Thoracic aorta (tissue), 2 donors: ENCODE measurements around the gene FAT1. TPM values are rescaled to one million over a fixed set of nuclear protein-coding genes. Genes with fewer than 3 reads are reported as not detected.

Source experiments
- ATAC-seq: fragments of 150-250 bp; one replicate; pipeline ENCODE4 v1.8.0; 2017; ENCODE audit warnings: low read depth; ENCODE audit not compliant: insufficient number of reproducible peaks, low FRiP score
- DNase-seq: peaks from one replicate; pipeline ENCODE4 v3.0.0-alpha.2; 2020; ENCODE audit warnings: low spot score
- H3K27ac ChIP-seq, 2 donors: fragments of 200-600 bp; sonication (generic); 1 replicate in 1 of 2; 2 replicates in 1 of 2; pipeline ENCODE4 v1.5.1; 2016; ENCODE audit warnings: mild to moderate bottlenecking in 2 of 2, moderate library complexity in 2 of 2
- H3K27me3 ChIP-seq: fragments of 200-600 bp; sonication (generic); replicated peaks from 2 replicates; pipeline ENCODE4 v1.6.0; 2016; ENCODE audit warnings: mild to moderate bottlenecking; ENCODE audit not compliant: insufficient read depth
- H3K36me3 ChIP-seq: fragments of 200-600 bp; sonication (generic); one replicate; pipeline ENCODE4 v1.5.1; 2016
- H3K4me1 ChIP-seq, 2 donors: fragments of 200-600 bp; sonication (generic); 1 replicate in 1 of 2; 2 replicates in 1 of 2; pipeline versions ENCODE4 v1.5.1 to v1.6.0; 2016; ENCODE audit warnings: low read depth in 2 of 2, mild to moderate bottlenecking in 1 of 2; ENCODE audit not compliant: control insufficient read depth in 1 of 2
- H3K4me3 ChIP-seq: fragments of 200-600 bp; sonication (generic); 2 replicates; pipeline ENCODE4 v1.5.1; 2016; ENCODE audit warnings: mild to moderate bottlenecking
- H3K9me3 ChIP-seq: fragments of 200-600 bp; sonication (generic); 2 replicates; pipeline ENCODE4 v1.5.1; 2016
- CTCF ChIP-seq: fragments of 200-600 bp; sonication (generic); IDR thresholded peaks from one replicate; pipeline ENCODE4 v1.5.1; 2019; ENCODE audit warnings: antibody characterized with exemption
- total RNA-seq, 2 donors: library from RNA; depleted of rRNA; stranded (reverse); fragments of >200 nt; gene quantifications; one replicate each; pipeline versions ENCODE4 v1.1.0 to v1.2.3, GENCODE V29; 2016

The FAT1 gene
- total RNA-seq, 2 donors from 2014 or later, result 106 to 117 TPM

GRCh38 chr4:186651624-186652023 lies 72.0 kb downstream of the FAT1 start:
- ATAC-seq, result peak; percentile 52

DNA sequence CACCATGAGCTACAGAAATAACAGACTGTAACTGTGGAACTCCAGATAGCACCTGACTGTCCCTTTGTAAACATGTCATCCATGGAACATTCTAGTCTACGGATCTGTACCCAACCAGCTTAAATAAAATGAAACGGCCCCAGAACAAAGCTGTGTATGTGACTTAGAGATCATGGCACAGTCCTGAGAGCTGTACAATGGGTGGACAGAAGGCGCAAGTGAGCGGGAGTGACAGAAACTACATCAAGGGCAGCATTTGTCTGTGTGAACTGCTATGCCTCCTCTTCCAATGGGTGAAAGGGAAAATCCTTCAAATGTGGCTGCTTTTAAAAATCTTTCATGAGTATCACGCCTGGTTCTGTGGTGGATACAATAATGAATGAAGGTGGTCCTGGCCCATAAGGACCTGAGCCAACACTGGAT lies 72.5 kb downstream of the FAT1 start:
- peak overlapping the region; percentile 2 to 54 for H3K27ac ChIP-seq
- H3K9me3 ChIP-seq, result no peaks in the 10 kb centered on the region
- no peaks in the 10 kb centered on the region for H3K27me3 ChIP-seq
- TF ChIP-seq CTCF, result no peak
- DNase-seq (no peak), ATAC-seq (no peak)
- peaks cover 6 to 26% of the 10 kb centered on the region in 2 donors for H3K4me1 ChIP-seq
- H3K36me3 ChIP-seq, result no peaks in the 10 kb centered on the region
- H3K4me3 ChIP-seq, result peak overlapping the region; percentile 72

More at GRCh38 chr4:186651624-186652023, 72.0 kb downstream of the FAT1 start:
- peak overlapping the region; percentile 2 to 54 for H3K27ac ChIP-seq
- no peaks in the 10 kb centered on the region for H3K27me3 ChIP-seq
- H3K36me3 ChIP-seq, result no peaks in the 10 kb centered on the region
- H3K9me3 ChIP-seq, result no peaks in the 10 kb centered on the region
- peak; percentile 20 for DNase-seq
- TF ChIP-seq CTCF, result no peak
- peak overlapping the region; percentile 72 for H3K4me3 ChIP-seq
- peaks cover 6 to 26% of the 10 kb centered on the region in 2 donors for H3K4me1 ChIP-seq

DNA sequence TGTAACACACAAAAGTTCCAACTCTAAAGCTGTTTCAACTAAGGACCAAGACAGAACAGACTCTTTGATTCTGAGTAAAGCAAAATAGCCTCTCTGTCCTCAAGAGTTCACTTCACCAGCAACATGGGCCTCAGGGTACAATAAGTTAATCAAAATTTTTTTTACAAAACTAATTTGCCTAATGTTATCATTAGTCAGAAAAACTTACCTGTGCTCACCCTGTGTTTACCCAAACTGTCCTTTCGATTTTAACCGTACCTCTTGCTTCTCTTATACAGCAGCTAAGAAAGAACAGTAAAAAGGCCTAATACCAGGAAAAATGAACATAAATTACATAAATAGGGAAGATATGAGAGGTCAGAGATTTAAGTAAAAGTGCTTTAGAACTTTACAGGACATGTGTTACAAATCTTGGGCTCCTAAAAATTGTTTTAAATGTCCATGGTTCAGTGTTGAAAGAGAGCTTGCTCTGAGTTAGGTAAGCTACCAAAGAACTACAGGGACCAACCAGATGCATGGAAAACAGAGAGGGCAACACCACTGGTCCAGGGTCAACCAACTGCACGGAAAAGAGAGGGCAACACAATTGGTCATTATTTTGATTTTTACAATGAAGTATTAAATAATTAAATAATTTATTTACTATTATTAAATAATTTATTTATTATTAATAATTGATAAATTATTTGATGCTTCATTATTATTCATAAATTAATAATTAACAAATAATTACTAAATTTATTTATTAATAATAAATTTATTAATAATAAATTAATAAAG lies 73.1 kb downstream of the FAT1 start:
- Histone ChIP-seq H3K36me3 (no peaks in the 10 kb centered on the region), H3K27me3 (no peaks in the 10 kb centered on the region), H3K9me3 (no peaks in the 10 kb centered on the region), H3K4me1 (peaks cover 6 to 26% of the 10 kb centered on the region in 2 donors), H3K4me3 (no peak overlapping the region), H3K27ac (no peak overlapping the region)
- ATAC-seq (no peak), DNase-seq (no peak)
- no peak for TF ChIP-seq CTCF

DNA sequence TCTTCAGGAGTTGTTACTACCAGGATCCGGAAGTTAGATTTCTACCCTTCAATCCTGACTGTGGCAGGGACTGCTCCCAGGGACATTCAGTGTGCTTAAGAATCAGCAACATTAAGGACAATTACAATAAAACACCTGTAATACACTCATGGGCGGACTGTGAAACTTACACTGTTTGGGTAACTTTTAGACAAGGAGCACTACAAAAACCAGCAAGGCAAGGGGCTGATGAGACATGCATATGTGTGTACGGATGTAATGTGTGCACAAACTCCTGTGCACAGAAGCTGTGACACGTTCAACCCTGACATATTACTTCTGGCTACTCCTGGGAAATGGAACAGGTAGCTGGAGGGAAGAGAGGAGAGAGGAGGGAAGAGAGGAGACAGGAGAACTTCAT lies 75.8 kb downstream of the FAT1 start:
- DNase-seq, result no peak
- Histone ChIP-seq H3K27me3 (no peaks in the 10 kb centered on the region), H3K4me1 (peaks cover 6 to 31% of the 10 kb centered on the region in 2 donors), H3K4me3 (no peak overlapping the region), H3K9me3 (no peaks in the 10 kb centered on the region), H3K27ac (no peak overlapping the region), H3K36me3 (no peaks in the 10 kb centered on the region)
- no peak for TF ChIP-seq CTCF
- ATAC-seq, result no peak

GRCh38 chr4:186644737-186645261 lies 78.9 kb downstream of the FAT1 start:
- TF ChIP-seq CTCF, result no peak
- Histone ChIP-seq H3K4me3 (no peak overlapping the region), H3K4me1 (peaks cover 0 to 12% of the 10 kb centered on the region in 2 donors), H3K9me3 (no peaks in the 10 kb centered on the region), H3K27ac (no peak overlapping the region), H3K27me3 (no peaks in the 10 kb centered on the region), H3K36me3 (no peaks in the 10 kb centered on the region)
- no peak for ATAC-seq
- DNase-seq, result no peak
